Measurements from ENCODE around the gene ENTPD1.
"Not testable (repeated sequence)": the region's sequence is repeated elsewhere in the genome, so short reads cannot be mapped to it uniquely, and the experiment has no call there.

Gene ENTPD1

GRCh38 chr10:95864906-95865813, 109.2 kb downstream of the ENTPD1 start:
- H3K27me3 ChIP-seq (ENCODE audit: control insufficient read depth, insufficient read depth, low read length): no peaks in the 10 kb centered on the region
- no peaks in the 10 kb centered on the region for H3K9me3 ChIP-seq (ENCODE audit: control insufficient read depth, insufficient read depth, low read length)
- no peak overlapping the region for H3K9ac ChIP-seq (ENCODE audit: low read depth, low read length)
- H3K4me1 ChIP-seq (ENCODE audit: control insufficient read depth, insufficient read depth, low read length): no peaks in the 10 kb centered on the region
- H3K36me3 ChIP-seq (ENCODE audit: control insufficient read depth, insufficient read depth, low read length): no peaks in the 10 kb centered on the region
- H3K4me3 ChIP-seq (ENCODE audit: low read depth, low read length): no peak overlapping the region

DNA sequence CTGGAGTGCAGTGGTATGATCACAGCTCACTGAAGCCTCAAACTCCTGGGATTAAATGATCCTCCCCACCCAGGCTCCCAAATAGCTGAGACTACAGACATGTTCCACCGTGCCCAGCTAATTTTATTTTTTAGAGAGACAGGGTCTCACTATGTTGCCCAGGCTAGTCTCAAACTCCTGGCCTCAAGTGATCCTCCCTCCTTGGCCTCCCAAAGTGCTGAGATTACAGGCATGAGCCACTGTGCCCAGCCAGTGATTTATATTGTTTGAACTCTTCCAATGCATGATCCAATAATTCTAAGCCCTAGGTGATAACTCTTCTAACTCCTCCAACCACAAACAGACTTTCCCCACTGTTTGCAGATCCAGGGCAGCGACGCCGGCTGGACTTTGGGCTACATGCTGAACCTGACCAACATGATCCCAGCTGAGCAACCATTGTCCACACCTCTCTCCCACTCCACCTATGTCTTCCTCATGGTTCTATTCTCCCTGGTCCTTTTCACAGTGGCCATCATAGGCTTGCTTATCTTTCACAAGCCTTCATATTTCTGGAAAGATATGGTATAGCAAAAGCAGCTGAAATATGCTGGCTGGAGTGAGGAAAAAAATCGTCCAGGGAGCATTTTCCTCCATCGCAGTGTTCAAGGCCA, 110.0 kb downstream of the ENTPD1 start:
- H3K36me3 ChIP-seq (ENCODE audit: control insufficient read depth, insufficient read depth, low read length): no peaks in the 10 kb centered on the region

DNA sequence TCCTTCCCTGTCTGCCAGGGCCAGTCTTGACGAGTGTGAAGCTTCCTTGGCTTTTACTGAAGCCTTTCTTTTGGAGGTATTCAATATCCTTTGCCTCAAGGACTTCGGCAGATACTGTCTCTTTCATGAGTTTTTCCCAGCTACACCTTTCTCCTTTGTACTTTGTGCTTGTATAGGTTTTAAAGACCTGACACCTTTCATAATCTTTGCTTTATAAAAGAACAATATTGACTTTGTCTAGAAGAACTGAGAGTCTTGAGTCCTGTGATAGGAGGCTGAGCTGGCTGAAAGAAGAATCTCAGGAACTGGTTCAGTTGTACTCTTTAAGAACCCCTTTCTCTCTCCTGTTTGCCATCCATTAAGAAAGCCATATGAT, 110.5 kb downstream of the ENTPD1 start:
- Histone ChIP-seq H3K4me1 (ENCODE audit: control insufficient read depth, insufficient read depth, low read length) (no peaks in the 10 kb centered on the region), H3K4me3 (ENCODE audit: low read depth, low read length) (no peak overlapping the region), H3K9ac (ENCODE audit: low read depth, low read length) (no peak overlapping the region), H3K27me3 (ENCODE audit: control insufficient read depth, insufficient read depth, low read length) (no peaks in the 10 kb centered on the region), H3K36me3 (ENCODE audit: control insufficient read depth, insufficient read depth, low read length) (no peaks in the 10 kb centered on the region), H3K9me3 (ENCODE audit: control insufficient read depth, insufficient read depth, low read length) (no peaks in the 10 kb centered on the region)

More for the DNA sequence above, 110.0 kb downstream of the ENTPD1 start:
- no peaks in the 10 kb centered on the region for H3K4me1 ChIP-seq (ENCODE audit: control insufficient read depth, insufficient read depth, low read length)
- H3K4me3 ChIP-seq (ENCODE audit: low read depth, low read length): no peak overlapping the region
- no peaks in the 10 kb centered on the region for H3K27me3 ChIP-seq (ENCODE audit: control insufficient read depth, insufficient read depth, low read length)
- H3K9ac ChIP-seq (ENCODE audit: low read depth, low read length): no peak overlapping the region
- no peaks in the 10 kb centered on the region for H3K9me3 ChIP-seq (ENCODE audit: control insufficient read depth, insufficient read depth, low read length)

- Histone ChIP-seq H3K9me3 (ENCODE audit: control insufficient read depth, insufficient read depth, low read length) (no peaks in the 10 kb centered on the region), H3K36me3 (ENCODE audit: control insufficient read depth, insufficient read depth, low read length) (peaks cover 3% of the 10 kb centered on the region), H3K27me3 (ENCODE audit: control insufficient read depth, insufficient read depth, low read length) (no peaks in the 10 kb centered on the region)
These were observed 111.9 kb downstream of the ENTPD1 start for GRCh38 chr10:95867866-95868265.

DNA sequence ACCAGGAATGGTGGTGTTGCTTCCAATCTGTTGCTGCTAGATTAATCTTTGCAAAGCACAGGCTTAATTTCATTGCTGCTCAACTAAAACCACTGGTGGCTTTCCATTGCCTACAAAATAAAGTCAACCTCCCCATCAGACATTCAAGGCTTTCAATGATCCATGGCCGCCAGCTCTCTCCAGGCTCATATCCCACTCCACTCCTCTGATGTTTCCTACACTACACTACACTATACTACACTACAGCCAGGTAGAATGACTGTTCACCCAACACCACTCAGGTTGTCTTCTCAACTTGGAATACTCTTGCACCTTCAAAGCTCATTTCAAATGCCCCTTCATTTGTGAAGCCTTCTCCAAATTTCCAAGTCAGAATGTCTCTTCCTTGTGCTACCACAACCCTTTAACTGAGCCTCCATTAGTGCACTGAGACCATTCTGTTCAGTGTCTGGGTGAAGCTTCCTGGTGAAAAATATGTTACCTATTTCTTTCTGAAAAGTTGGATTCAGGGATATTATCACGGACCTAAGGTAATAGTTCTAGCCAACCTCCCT, 116.3 kb downstream of the ENTPD1 start:
- Histone ChIP-seq H3K36me3 (ENCODE audit: control insufficient read depth, insufficient read depth, low read length) (peaks cover 3% of the 10 kb centered on the region), H3K4me3 (ENCODE audit: low read depth, low read length) (no peak overlapping the region), H3K9ac (ENCODE audit: low read depth, low read length) (no peak overlapping the region), H3K4me1 (ENCODE audit: control insufficient read depth, insufficient read depth, low read length) (no peaks in the 10 kb centered on the region), H3K9me3 (ENCODE audit: control insufficient read depth, insufficient read depth, low read length) (no peaks in the 10 kb centered on the region), H3K27me3 (ENCODE audit: control insufficient read depth, insufficient read depth, low read length) (no peaks in the 10 kb centered on the region)

More at GRCh38 chr10:95867866-95868265, 111.9 kb downstream of the ENTPD1 start:
- H3K9ac ChIP-seq (ENCODE audit: low read depth, low read length): no peak overlapping the region
- H3K4me3 ChIP-seq (ENCODE audit: low read depth, low read length): no peak overlapping the region
- H3K4me1 ChIP-seq (ENCODE audit: control insufficient read depth, insufficient read depth, low read length): no peaks in the 10 kb centered on the region

DNA sequence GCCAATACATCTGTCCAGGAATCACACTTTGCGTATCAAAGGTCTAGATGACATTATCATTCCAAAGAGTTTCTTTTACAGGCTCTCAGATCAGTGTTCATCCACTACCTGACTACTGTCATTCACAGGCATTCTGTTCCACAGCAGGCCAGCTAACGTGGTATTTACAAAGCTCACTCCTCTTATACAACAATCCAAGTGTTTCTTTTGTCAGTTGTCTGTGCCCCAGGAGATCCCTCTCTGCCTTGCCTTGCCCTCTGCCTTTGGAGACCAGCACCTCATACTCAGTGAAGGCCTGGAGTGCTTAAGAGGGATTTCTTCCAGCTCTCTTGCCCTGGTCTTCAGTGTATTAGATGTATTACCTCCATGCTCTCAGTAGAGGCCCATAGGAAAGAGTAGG, 117.2 kb downstream of the ENTPD1 start:
- Histone ChIP-seq H3K36me3 (ENCODE audit: control insufficient read depth, insufficient read depth, low read length) (peaks cover 3% of the 10 kb centered on the region), H3K27me3 (ENCODE audit: control insufficient read depth, insufficient read depth, low read length) (no peaks in the 10 kb centered on the region), H3K9ac (ENCODE audit: low read depth, low read length) (no peak overlapping the region), H3K4me3 (ENCODE audit: low read depth, low read length) (no peak overlapping the region), H3K9me3 (ENCODE audit: control insufficient read depth, insufficient read depth, low read length) (no peaks in the 10 kb centered on the region), H3K4me1 (ENCODE audit: control insufficient read depth, insufficient read depth, low read length) (no peaks in the 10 kb centered on the region)

GRCh38 chr10:95873651-95874050, 117.7 kb downstream of the ENTPD1 start:
- Histone ChIP-seq H3K27me3 (ENCODE audit: control insufficient read depth, insufficient read depth, low read length) (no peaks in the 10 kb centered on the region), H3K9me3 (ENCODE audit: control insufficient read depth, insufficient read depth, low read length) (no peaks in the 10 kb centered on the region), H3K36me3 (ENCODE audit: control insufficient read depth, insufficient read depth, low read length) (peaks cover 3% of the 10 kb centered on the region), H3K4me3 (ENCODE audit: low read depth, low read length) (no peak overlapping the region), H3K4me1 (ENCODE audit: control insufficient read depth, insufficient read depth, low read length) (no peaks in the 10 kb centered on the region), H3K9ac (ENCODE audit: low read depth, low read length) (no peak overlapping the region)

DNA sequence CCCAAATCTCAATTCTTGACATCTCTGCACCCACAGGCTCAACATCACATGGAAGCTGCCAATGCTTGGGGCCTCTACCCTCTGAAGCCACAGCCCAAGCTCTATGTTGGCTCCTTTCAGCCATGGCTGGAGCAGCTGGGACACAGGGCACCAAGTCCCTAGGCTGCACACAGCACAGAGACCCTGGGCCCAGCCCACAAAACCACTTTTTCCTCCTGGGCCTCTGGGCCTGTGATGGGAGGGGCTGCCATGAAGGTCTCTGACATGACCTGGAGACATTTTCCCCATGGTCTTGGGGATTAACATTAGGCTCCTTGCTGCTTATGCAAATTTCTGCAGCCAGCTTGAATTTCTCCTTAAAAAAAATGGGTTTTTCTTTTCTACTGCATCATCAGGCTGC, 118.8 kb downstream of the ENTPD1 start:
- not testable (repeated sequence) for H3K27me3 ChIP-seq (ENCODE audit: control insufficient read depth, insufficient read depth, low read length); H3K4me1 ChIP-seq (ENCODE audit: control insufficient read depth, insufficient read depth, low read length); H3K9ac ChIP-seq (ENCODE audit: low read depth, low read length); H3K4me3 ChIP-seq (ENCODE audit: low read depth, low read length); H3K9me3 ChIP-seq (ENCODE audit: control insufficient read depth, insufficient read depth, low read length); H3K36me3 ChIP-seq (ENCODE audit: control insufficient read depth, insufficient read depth, low read length)

GRCh38 chr10:95876756-95877155, 120.8 kb downstream of the ENTPD1 start:
- Histone ChIP-seq H3K27me3 (ENCODE audit: control insufficient read depth, insufficient read depth, low read length) (no peaks in the 10 kb centered on the region), H3K4me3 (ENCODE audit: low read depth, low read length) (no peak overlapping the region), H3K4me1 (ENCODE audit: control insufficient read depth, insufficient read depth, low read length) (no peaks in the 10 kb centered on the region), H3K9ac (ENCODE audit: low read depth, low read length) (no peak overlapping the region), H3K9me3 (ENCODE audit: control insufficient read depth, insufficient read depth, low read length) (no peaks in the 10 kb centered on the region), H3K36me3 (ENCODE audit: control insufficient read depth, insufficient read depth, low read length) (peaks cover 3% of the 10 kb centered on the region)

GRCh38 chr10:95877881-95878280, 121.9 kb downstream of the ENTPD1 start:
- no peaks in the 10 kb centered on the region for H3K27me3 ChIP-seq (ENCODE audit: control insufficient read depth, insufficient read depth, low read length)
- H3K9me3 ChIP-seq (ENCODE audit: control insufficient read depth, insufficient read depth, low read length): no peaks in the 10 kb centered on the region
- no peak overlapping the region for H3K9ac ChIP-seq (ENCODE audit: low read depth, low read length)
- H3K4me1 ChIP-seq (ENCODE audit: control insufficient read depth, insufficient read depth, low read length): no peaks in the 10 kb centered on the region
- no peak overlapping the region for H3K4me3 ChIP-seq (ENCODE audit: low read depth, low read length)
- H3K36me3 ChIP-seq (ENCODE audit: control insufficient read depth, insufficient read depth, low read length): no peaks in the 10 kb centered on the region

GRCh38 chr10:95880704-95881103, 124.7 kb downstream of the ENTPD1 start:
- Histone ChIP-seq H3K4me1 (ENCODE audit: control insufficient read depth, insufficient read depth, low read length) (no peaks in the 10 kb centered on the region), H3K9me3 (ENCODE audit: control insufficient read depth, insufficient read depth, low read length) (no peaks in the 10 kb centered on the region), H3K9ac (ENCODE audit: low read depth, low read length) (no peak overlapping the region), H3K4me3 (ENCODE audit: low read depth, low read length) (no peak overlapping the region), H3K36me3 (ENCODE audit: control insufficient read depth, insufficient read depth, low read length) (no peaks in the 10 kb centered on the region), H3K27me3 (ENCODE audit: control insufficient read depth, insufficient read depth, low read length) (no peaks in the 10 kb centered on the region)

DNA sequence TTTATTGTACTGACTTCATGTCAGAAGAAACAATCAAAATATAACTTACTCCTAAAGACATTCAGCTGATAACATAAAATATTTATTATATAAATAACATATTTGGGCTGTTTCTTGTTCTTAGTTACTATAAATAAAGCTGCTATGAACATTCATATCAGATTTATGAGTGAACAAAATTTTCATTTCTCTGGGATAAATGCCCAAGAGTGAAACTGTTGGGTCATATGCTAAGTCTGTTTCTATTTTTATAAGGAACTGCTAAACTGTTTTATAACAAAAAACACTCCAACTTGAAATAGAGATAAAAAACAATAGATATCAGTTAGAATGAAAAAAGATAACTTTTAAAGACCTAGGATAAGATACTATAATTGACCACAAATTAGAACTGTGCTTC, 125.4 kb downstream of the ENTPD1 start:
- Histone ChIP-seq H3K9me3 (ENCODE audit: control insufficient read depth, insufficient read depth, low read length) (no peaks in the 10 kb centered on the region), H3K27me3 (ENCODE audit: control insufficient read depth, insufficient read depth, low read length) (no peaks in the 10 kb centered on the region), H3K36me3 (ENCODE audit: control insufficient read depth, insufficient read depth, low read length) (no peaks in the 10 kb centered on the region), H3K4me1 (ENCODE audit: control insufficient read depth, insufficient read depth, low read length) (no peaks in the 10 kb centered on the region), H3K4me3 (ENCODE audit: low read depth, low read length) (no peak overlapping the region), H3K9ac (ENCODE audit: low read depth, low read length) (no peak overlapping the region)

Measured in iPS-15b (cell line).